Natural killer cell (primary cell): Measurements from ENCODE around the gene PPDPF. TPM values are rescaled to one million over a fixed set of nuclear protein-coding genes. Genes with fewer than 3 reads are reported as not detected.

Experiments
- ATAC-seq, 3 donors: fragments of 150-1000 bp in 2 of 3; fragments of 200-7000 bp in 1 of 3; cut with Tn5 transposase; 1 replicate in 1 of 3; 2 replicates in 2 of 3; pipeline ENCODE4 v1.10.0; 2021; ENCODE audit warnings: mild to moderate bottlenecking in 2 of 3, moderate library complexity in 2 of 3
- DNase-seq, 2 donors: peaks; one replicate each; pipeline versions ENCODE4 v3.0.0 to v3.0.0-alpha.2; 2013 to 2021; ENCODE audit warnings: mixed read lengths in 1 of 2
- H3K27ac ChIP-seq: one replicate; pipeline ENCODE4 v1.5.1; 2013; ENCODE audit warnings: mild to moderate bottlenecking, low read length
- H3K27me3 ChIP-seq: one replicate; pipeline ENCODE4 v1.6.1; 2013; ENCODE audit warnings: low read length; ENCODE audit not compliant: control insufficient read depth, insufficient read depth
- H3K36me3 ChIP-seq: one replicate; pipeline ENCODE4 v1.6.1; 2013; ENCODE audit warnings: low read length; ENCODE audit not compliant: control insufficient read depth, insufficient read depth
- H3K4me1 ChIP-seq: one replicate; pipeline ENCODE4 v1.6.1; 2013; ENCODE audit warnings: low read length; ENCODE audit not compliant: control insufficient read depth, insufficient read depth
- H3K4me3 ChIP-seq: one replicate; pipeline ENCODE4 v1.5.1; 2013; ENCODE audit warnings: low read length
- H3K9me3 ChIP-seq: one replicate; pipeline ENCODE4 v1.6.1; 2013; ENCODE audit warnings: low read length; ENCODE audit not compliant: control insufficient read depth, insufficient read depth
- H3K27ac Mint-ChIP-seq, 2 donors: one replicate each; pipeline ENCODE4 v1.8.0; 2022; ENCODE audit warnings: mild to moderate bottlenecking in 2 of 2, mixed read lengths in 2 of 2, moderate library complexity in 1 of 2
- H3K27me3 Mint-ChIP-seq, 2 donors: one replicate each; pipeline ENCODE4 v1.8.0; 2022; ENCODE audit warnings: low read depth in 2 of 2, mixed read lengths in 2 of 2
- H3K36me3 Mint-ChIP-seq: one replicate; pipeline ENCODE4 v1.8.0; 2022; ENCODE audit warnings: mixed read lengths
- H3K4me1 Mint-ChIP-seq, 2 donors: one replicate each; pipeline ENCODE4 v1.8.0; 2022; ENCODE audit warnings: mixed read lengths in 2 of 2
- H3K4me3 Mint-ChIP-seq: one replicate; pipeline ENCODE4 v1.8.0; 2022; ENCODE audit warnings: mild to moderate bottlenecking, moderate library complexity, mixed read lengths
- H3K9me3 Mint-ChIP-seq, 2 donors: one replicate each; pipeline ENCODE4 v1.8.0; 2022; ENCODE audit warnings: mixed read lengths in 2 of 2
- CTCF ChIP-seq: fragments of 200-600 bp; IDR thresholded peaks from one replicate; pipeline ENCODE4 v1.8.0; 2022; ENCODE audit warnings: antibody characterized with exemption
- WGBS: methylation state at CpG from one replicate; pipeline ENCODE4 v1.1.7; 2013; ENCODE audit warnings: missing lambda C conversion rate; ENCODE audit not compliant: insufficient coverage; 5-methylcytosine and 5-hydroxymethylcytosine counted together
- intact Hi-C: fragments of 100-400 bp; cut with micrococcal nuclease; formaldehyde crosslinking; loops from one replicate; pipeline ENCODE4 v1.14.2; 2022
- total RNA-seq, 4 donors: library from RNA; stranded (reverse); fragments of 120-200 nt in 1 of 4; gene quantifications; one replicate each; pipeline versions ENCODE4 v1.2.3 to v1.2.4, GENCODE V29; 2013 to 2022

PPDPF gene
- total RNA-seq, 3 donors from 2014 or later (not counting 1 experiment from before 2014, with no cell fraction given): 95.5 to 197 (median 159) TPM

- Mint-ChIP-seq H3K27ac (no peak overlapping the region), H3K27me3 (peaks cover 6 to 7% of the 10 kb centered on the region in 2 donors), H3K9me3 (no peaks in the 10 kb centered on the region), H3K36me3 (no peaks in the 10 kb centered on the region), H3K4me1 (no peaks in the 10 kb centered on the region), H3K4me3 (no peak overlapping the region)
- H3K4me1 ChIP-seq: peaks cover 16% of the 10 kb centered on the region
- H3K36me3 ChIP-seq: no peaks in the 10 kb centered on the region
- no peak overlapping the region for H3K4me3 ChIP-seq
- no peak for TF ChIP-seq CTCF
- intact Hi-C loops: no loop called here
- ATAC-seq (no peak), DNase-seq (no peak)
- peaks cover 3% of the 10 kb centered on the region for H3K9me3 ChIP-seq
- WGBS: 76% methylated on average over 15 of the region's 15 CpGs
- H3K27ac ChIP-seq: no peak overlapping the region
- H3K27me3 ChIP-seq: peaks cover 22% of the 10 kb centered on the region
These were observed 17.8 kb upstream of the PPDPF start for GRCh38 chr20:63502671-63503172.

- no peak for TF ChIP-seq CTCF
- DNase-seq (no peak), ATAC-seq (no peak)
- Histone ChIP-seq H3K9me3 (peaks cover 3% of the 10 kb centered on the region), H3K4me1 (peaks cover 8% of the 10 kb centered on the region), H3K4me3 (no peak overlapping the region), H3K27me3 (peaks cover 14% of the 10 kb centered on the region), H3K36me3 (no peaks in the 10 kb centered on the region), H3K27ac (no peak overlapping the region)
- Mint-ChIP-seq H3K27me3 (peaks cover 6 to 7% of the 10 kb centered on the region in 2 donors), H3K4me3 (no peak overlapping the region), H3K4me1 (no peaks in the 10 kb centered on the region), H3K36me3 (no peaks in the 10 kb centered on the region), H3K9me3 (no peaks in the 10 kb centered on the region), H3K27ac (no peak overlapping the region)
- intact Hi-C loops: no loop called here
- 51% methylated on average over 6 of the region's 7 CpGs for WGBS
These were observed 17.0 kb upstream of the PPDPF start for GRCh38 chr20:63503524-63503923.

DNA sequence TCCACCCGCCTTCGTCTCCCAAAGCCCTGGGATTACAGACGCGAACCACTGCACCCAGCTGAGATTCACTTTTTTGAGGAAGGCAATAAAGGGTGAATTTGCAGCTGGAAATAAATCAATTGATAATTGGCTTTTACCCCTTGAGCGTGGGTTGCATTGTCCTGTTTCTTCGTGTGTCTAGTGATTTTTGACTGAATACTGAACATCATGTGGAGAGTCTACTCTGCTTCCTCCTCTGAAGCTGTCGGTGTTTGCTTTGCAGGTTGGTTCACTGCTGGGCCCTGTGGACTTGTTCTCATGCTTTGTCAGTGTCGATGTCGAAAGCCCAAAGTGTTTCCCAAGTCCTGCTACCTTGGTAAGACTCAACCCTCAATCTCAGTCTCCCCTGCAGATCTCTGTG lies 15.9 kb upstream of the PPDPF start:
- no peak overlapping the region for H3K27ac ChIP-seq
- no peak overlapping the region for H3K4me3 ChIP-seq
- Mint-ChIP-seq H3K9me3 (no peaks in the 10 kb centered on the region), H3K36me3 (no peaks in the 10 kb centered on the region), H3K4me3 (no peak overlapping the region), H3K4me1 (no peaks in the 10 kb centered on the region), H3K27me3 (peaks cover 13 to 17% of the 10 kb centered on the region in 2 donors), H3K27ac (no peak overlapping the region)
- no peaks in the 10 kb centered on the region for H3K36me3 ChIP-seq
- H3K4me1 ChIP-seq: peaks cover 2% of the 10 kb centered on the region
- WGBS: 88% methylated on average over 9 of the region's 9 CpGs
- no peak for TF ChIP-seq CTCF
- DNase-seq (no peak), ATAC-seq (no peak)
- peaks cover 10% of the 10 kb centered on the region for H3K27me3 ChIP-seq
- intact Hi-C loops: no loop called here
- peaks cover 3% of the 10 kb centered on the region for H3K9me3 ChIP-seq

GRCh38 chr20:63505281-63505680 lies 15.3 kb upstream of the PPDPF start:
- Histone ChIP-seq H3K27ac (no peak overlapping the region), H3K4me1 (no peaks in the 10 kb centered on the region), H3K4me3 (no peak overlapping the region), H3K36me3 (no peaks in the 10 kb centered on the region), H3K27me3 (peaks cover 4% of the 10 kb centered on the region), H3K9me3 (peaks cover 3% of the 10 kb centered on the region)
- peaks cover 15 to 23% of the 10 kb centered on the region in 2 donors for H3K27me3 Mint-ChIP-seq
- DNase-seq (no peak), ATAC-seq (no peak)
- no peak overlapping the region for H3K4me3 Mint-ChIP-seq
- 78% methylated on average over 8 of the region's 8 CpGs for WGBS
- no peaks in the 10 kb centered on the region for H3K4me1 Mint-ChIP-seq
- H3K9me3 Mint-ChIP-seq: no peaks in the 10 kb centered on the region
- intact Hi-C loops: no loop called here
- H3K36me3 Mint-ChIP-seq: no peaks in the 10 kb centered on the region
- no peak for TF ChIP-seq CTCF
- H3K27ac Mint-ChIP-seq: no peak overlapping the region
